Measurements from ENCODE around the gene BRME1. TPM values are rescaled to one million over a fixed set of nuclear protein-coding genes. Genes with fewer than 3 reads are reported as not detected.

BRME1 gene
- polyA plus RNA-seq, 3 donors, result 0.05 to 0.28 TPM; not detected in 1

DNA sequence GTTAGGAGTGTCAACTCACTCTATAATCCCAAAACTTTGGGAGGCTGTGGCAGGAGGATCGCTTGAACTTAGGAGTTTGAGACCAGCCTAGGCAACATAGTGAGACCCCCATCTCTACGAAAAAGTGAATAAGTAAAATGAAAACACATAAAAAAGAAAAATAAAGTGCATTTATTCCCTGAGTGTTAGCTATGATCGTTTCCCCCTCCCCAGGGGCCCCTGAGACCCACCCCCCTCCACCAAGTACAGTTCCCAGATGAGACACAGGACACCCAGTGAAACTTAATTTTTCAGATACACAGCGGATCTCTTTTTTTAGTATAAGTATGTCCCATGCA is 57.6 kb downstream of the BRME1 start:
- H3K4me3 Mint-ChIP-seq, result peak overlapping the region in 1 of 2 donors; percentile 48
- Histone ChIP-seq H3K4me1 (ENCODE audit: control insufficient read depth in 1 of 2, insufficient read depth in 2 of 2, low read length in 2 of 2) (peaks cover 63 to 64% of the 10 kb centered on the region in 2 donors), H3K27ac (ENCODE audit: low read depth in 1 of 2, low read length in 2 of 2) (peak overlapping the region; percentile 99), H3K36me3 (replicated peaks in 1 of 2; ENCODE audit: control insufficient read depth in 1 of 2, insufficient read depth in 2 of 2, low read length in 2 of 2) (no peaks in the 10 kb centered on the region), H3K9ac (ENCODE audit: insufficient read depth, low read length, poor library complexity, severe bottlenecking) (peak overlapping the region; percentile 99), H3K4me3 (replicated peaks in 1 of 3; ENCODE audit: low read depth in 2 of 3, low read length in 3 of 3) (peak overlapping the region in 1 of 3 experiments; percentile 65), H4K20me1 (ENCODE audit: insufficient read depth, low read length) (no peaks in the 10 kb centered on the region), H3K4me2 (replicated peaks; ENCODE audit: extremely low read depth, low read length, poor library complexity, severe bottlenecking) (peak overlapping the region; percentile 61), H3K27me3 (ENCODE audit: control insufficient read depth in 2 of 2, insufficient read depth in 2 of 2, low read length in 2 of 2) (no peaks in the 10 kb centered on the region), H3K79me2 (ENCODE audit: insufficient read depth, low read length) (peaks cover 8% of the 10 kb centered on the region), H3K9me3 (replicated peaks in 1 of 2; ENCODE audit: control insufficient read depth in 1 of 2, insufficient read depth in 1 of 2, low read length in 2 of 2) (no peaks in the 10 kb centered on the region), H2AFZ (ENCODE audit: insufficient read depth, low read depth, low read length, poor library complexity, severe bottlenecking) (no peak overlapping the region)
- H3K27me3 Mint-ChIP-seq (ENCODE audit: low read depth in 3 of 3), result peaks cover 0 to 5% (median 2%) of the 10 kb centered on the region in 3 donors
- H3K27ac Mint-ChIP-seq, result peak overlapping the region; percentile 50 to 100 (median 100)
- no peak for DNase-seq
- H3K9me3 Mint-ChIP-seq, result no peaks in the 10 kb centered on the region
- no CpG with 5 or more reads among the region's 4 CpGs for WGBS (ENCODE audit: insufficient coverage)
- TF ChIP-seq, protein P1, sequence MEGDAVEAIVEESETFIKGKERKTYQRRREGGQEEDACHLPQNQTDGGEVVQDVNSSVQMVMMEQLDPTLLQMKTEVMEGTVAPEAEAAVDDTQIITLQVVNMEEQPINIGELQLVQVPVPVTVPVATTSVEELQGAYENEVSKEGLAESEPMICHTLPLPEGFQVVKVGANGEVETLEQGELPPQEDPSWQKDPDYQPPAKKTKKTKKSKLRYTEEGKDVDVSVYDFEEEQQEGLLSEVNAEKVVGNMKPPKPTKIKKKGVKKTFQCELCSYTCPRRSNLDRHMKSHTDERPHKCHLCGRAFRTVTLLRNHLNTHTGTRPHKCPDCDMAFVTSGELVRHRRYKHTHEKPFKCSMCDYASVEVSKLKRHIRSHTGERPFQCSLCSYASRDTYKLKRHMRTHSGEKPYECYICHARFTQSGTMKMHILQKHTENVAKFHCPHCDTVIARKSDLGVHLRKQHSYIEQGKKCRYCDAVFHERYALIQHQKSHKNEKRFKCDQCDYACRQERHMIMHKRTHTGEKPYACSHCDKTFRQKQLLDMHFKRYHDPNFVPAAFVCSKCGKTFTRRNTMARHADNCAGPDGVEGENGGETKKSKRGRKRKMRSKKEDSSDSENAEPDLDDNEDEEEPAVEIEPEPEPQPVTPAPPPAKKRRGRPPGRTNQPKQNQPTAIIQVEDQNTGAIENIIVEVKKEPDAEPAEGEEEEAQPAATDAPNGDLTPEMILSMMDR (IDR thresholded peaks at IDR 0.05), result no peak
- intact Hi-C loops (cut with micrococcal nuclease), result loop anchor here (10.0 kb wide), 2 partner anchors 694 to 1064 kb away; partner anchors contain the start of genes IER2 (in 1 of the 2) and STX10 (in 1 of the 2)
- peaks cover 63% of the 10 kb centered on the region for H3K4me1 Mint-ChIP-seq
- H3K36me3 Mint-ChIP-seq, result peaks cover 0 to 8% of the 10 kb centered on the region in 2 donors

DNA sequence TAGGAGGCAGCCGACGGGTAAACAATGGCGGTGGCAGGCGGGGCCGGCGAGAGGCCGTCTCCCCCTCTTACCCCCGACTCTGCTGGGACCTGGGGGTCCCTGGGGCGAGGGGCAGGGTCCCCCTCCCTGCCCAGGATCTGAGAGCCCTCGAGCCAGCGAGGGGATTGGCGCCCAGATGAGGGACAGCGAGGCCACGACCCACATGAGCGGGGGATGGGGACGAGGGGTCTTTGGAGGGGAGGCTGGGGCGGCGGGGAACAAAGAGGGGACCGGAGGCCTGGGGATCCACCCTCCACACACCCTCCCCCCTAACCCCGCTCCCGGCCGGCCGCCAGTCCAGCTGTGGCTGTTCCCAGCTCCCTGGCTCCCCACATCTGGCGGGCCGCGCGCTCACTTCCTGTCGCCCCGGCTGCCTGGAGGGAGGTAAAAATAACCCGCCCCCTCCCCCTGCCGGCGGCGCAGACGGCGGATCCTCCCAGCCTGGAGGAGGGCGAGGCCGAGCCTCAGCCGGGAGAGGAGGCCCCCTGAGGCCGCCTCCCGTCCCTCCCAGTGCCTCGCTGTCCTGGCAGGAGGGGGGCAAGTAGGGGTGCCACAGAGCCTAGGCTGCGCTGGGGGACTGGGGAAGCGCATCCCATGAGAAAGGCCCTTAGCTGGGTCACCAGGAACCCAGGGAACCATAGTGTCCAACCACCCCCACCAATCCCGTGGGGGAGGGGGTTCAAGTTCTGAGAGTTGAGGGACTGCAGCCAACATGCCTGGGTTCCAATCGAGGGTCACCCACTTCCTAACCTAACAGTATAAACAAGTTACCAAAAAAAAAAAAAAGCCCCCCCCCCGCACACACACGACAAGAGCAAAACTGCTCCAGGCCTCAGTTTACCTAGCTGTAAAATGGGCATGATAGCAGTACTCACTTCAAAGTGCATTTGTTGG is 58.2 kb downstream of the BRME1 start:
- peak; percentile 85 to 90 (median 86) for DNase-seq
- intact Hi-C loops (cut with micrococcal nuclease), result loop anchor here (2.0 to 10.0 kb wide), 4 partner anchors 13 to 1063 kb away; partner anchors contain the start of genes IER2 (in 1 of the 2) and STX10 (in 1 of the 2)
- Histone ChIP-seq H3K4me1 (ENCODE audit: control insufficient read depth in 1 of 2, insufficient read depth in 2 of 2, low read length in 2 of 2) (peaks cover 67 to 68% of the 10 kb centered on the region in 2 donors), H4K20me1 (ENCODE audit: insufficient read depth, low read length) (no peaks in the 10 kb centered on the region), H3K27me3 (ENCODE audit: control insufficient read depth in 2 of 2, insufficient read depth in 2 of 2, low read length in 2 of 2) (no peaks in the 10 kb centered on the region), H2AFZ (ENCODE audit: insufficient read depth, low read depth, low read length, poor library complexity, severe bottlenecking) (no peak overlapping the region), H3K9ac (ENCODE audit: insufficient read depth, low read length, poor library complexity, severe bottlenecking) (peak overlapping the region; percentile 99), H3K79me2 (ENCODE audit: insufficient read depth, low read length) (peaks cover 14% of the 10 kb centered on the region), H3K9me3 (replicated peaks in 1 of 2; ENCODE audit: control insufficient read depth in 1 of 2, insufficient read depth in 1 of 2, low read length in 2 of 2) (no peaks in the 10 kb centered on the region), H3K4me3 (replicated peaks in 1 of 3; ENCODE audit: low read depth in 2 of 3, low read length in 3 of 3) (peak overlapping the region; percentile 39 to 65 (median 63)), H3K4me2 (replicated peaks; ENCODE audit: extremely low read depth, low read length, poor library complexity, severe bottlenecking) (peak overlapping the region; percentile 61), H3K27ac (ENCODE audit: low read depth in 1 of 2, low read length in 2 of 2) (peak overlapping the region; percentile 99), H3K36me3 (replicated peaks in 1 of 2; ENCODE audit: control insufficient read depth in 1 of 2, insufficient read depth in 2 of 2, low read length in 2 of 2) (no peaks in the 10 kb centered on the region)
- Mint-ChIP-seq H3K9me3 (no peaks in the 10 kb centered on the region), H3K4me3 (peak overlapping the region; percentile 78 to 85), H3K27ac (peak overlapping the region; percentile 99 to 100 (median 100)), H3K4me1 (peaks cover 66% of the 10 kb centered on the region), H3K36me3 (peaks cover 0 to 8% of the 10 kb centered on the region in 2 donors), H3K27me3 (ENCODE audit: low read depth in 3 of 3) (peaks cover 0 to 5% (median 0%) of the 10 kb centered on the region in 3 donors)
- 0% methylated on average over 14 of the region's 47 CpGs for WGBS (ENCODE audit: insufficient coverage)
- TF ChIP-seq, protein P1 (IDR thresholded peaks at IDR 0.05), result peak; percentile 25

All from CD14-positive monocyte (primary cell).